NT2/D1 (cell line): ENCODE measurements around the gene TSPAN9.

Experiments used
- YY1 ChIP-seq: IDR thresholded peaks from 2 replicates; pipeline ENCODE4 v1.6.1; 2011; ENCODE audit not compliant: insufficient read length, insufficient read depth
- ZNF274 ChIP-seq: IDR thresholded peaks from 2 replicates; pipeline ENCODE4 v1.6.1; 2011; ENCODE audit warnings: mild to moderate bottlenecking, low read depth, low read length

- TF ChIP-seq ZNF274 (no peak), YY1 (no peak)
Measured at GRCh38 chr12:3125674-3126073, 48.5 kb downstream of the TSPAN9 start.
